CD14-positive monocyte (primary cell): ENCODE measurements around the gene CD37. TPM values are rescaled to one million over a fixed set of nuclear protein-coding genes. Genes with fewer than 3 reads are reported as not detected.

ENCODE experiments used
- DNase-seq, 3 donors: peaks; one replicate each; pipeline ENCODE4 v3.0.0-alpha.2; 2011 to 2022
- H2AFZ ChIP-seq: 2 replicates; pipeline ENCODE4 v1.6.0; 2012; ENCODE audit warnings: mild to moderate bottlenecking, low read depth, low read length, inconsistent platforms; ENCODE audit not compliant: insufficient read depth, poor library complexity, severe bottlenecking
- H3K27ac ChIP-seq, 2 donors: 1 replicate in 1 of 2; 2 replicates in 1 of 2; pipeline ENCODE4 v1.5.1; 2012 to 2013; ENCODE audit warnings: low read length in 2 of 2, control low read depth in 1 of 2, inconsistent platforms in 1 of 2, low read depth in 1 of 2, mild to moderate bottlenecking in 1 of 2
- H3K27me3 ChIP-seq, 2 donors: one replicate each; pipeline versions ENCODE4 v1.6.0 to v1.6.1; 2011 to 2013; ENCODE audit warnings: low read length in 2 of 2; ENCODE audit not compliant: control insufficient read depth in 2 of 2, insufficient read depth in 2 of 2
- H3K36me3 ChIP-seq, 2 donors: replicated peaks in 1 of 2; 1 replicate in 1 of 2; 2 replicates in 1 of 2; pipeline versions ENCODE4 v1.5.1 to v1.6.1; 2012 to 2013; ENCODE audit warnings: low read length in 2 of 2, control low read depth in 1 of 2, inconsistent platforms in 1 of 2, mild to moderate bottlenecking in 1 of 2; ENCODE audit not compliant: insufficient read depth in 2 of 2, control insufficient read depth in 1 of 2
- H3K4me1 ChIP-seq, 2 donors: 1 replicate in 1 of 2; 2 replicates in 1 of 2; pipeline versions ENCODE4 v1.5.1 to v1.6.1; 2012 to 2013; ENCODE audit warnings: low read length in 2 of 2, control low read depth in 1 of 2, inconsistent platforms in 1 of 2, mild to moderate bottlenecking in 1 of 2, moderate library complexity in 1 of 2; ENCODE audit not compliant: insufficient read depth in 2 of 2, control insufficient read depth in 1 of 2
- H3K4me2 ChIP-seq: replicated peaks from 2 replicates; pipeline ENCODE3; 2012; ENCODE audit warnings: low read length, moderate library complexity, mild to moderate bottlenecking; ENCODE audit not compliant: poor library complexity, severe bottlenecking; ENCODE audit errors: extremely low read depth
- H3K4me3 ChIP-seq, 3 experiments: fragments of 200-600 bp in 1 of 3; sonication (generic) in 1 of 3; replicated peaks in 1 of 3; 1 replicate in 2 of 3; 2 replicates in 1 of 3; pipeline ENCODE4 v1.5.1; 2011 to 2013; ENCODE audit warnings: low read length in 3 of 3, mild to moderate bottlenecking in 3 of 3, control low read depth in 2 of 3, low read depth in 2 of 3, inconsistent platforms in 1 of 3, moderate library complexity in 1 of 3
- H3K79me2 ChIP-seq: 2 replicates; pipeline ENCODE4 v1.6.0; 2012; ENCODE audit warnings: mild to moderate bottlenecking, control low read depth, inconsistent platforms, low read length, moderate library complexity; ENCODE audit not compliant: insufficient read depth
- H3K9ac ChIP-seq: 2 replicates; pipeline ENCODE4 v1.6.0; 2017; ENCODE audit warnings: low read length, mild to moderate bottlenecking; ENCODE audit not compliant: insufficient read depth, poor library complexity, severe bottlenecking
- H3K9me3 ChIP-seq, 2 donors: replicated peaks in 1 of 2; 1 replicate in 1 of 2; 2 replicates in 1 of 2; pipeline versions ENCODE4 v1.5.1 to v1.6.1; 2012 to 2013; ENCODE audit warnings: low read length in 2 of 2, control low read depth in 1 of 2; ENCODE audit not compliant: control insufficient read depth in 1 of 2, insufficient read depth in 1 of 2
- H4K20me1 ChIP-seq: 2 replicates; pipeline ENCODE4 v1.6.0; 2012; ENCODE audit warnings: mild to moderate bottlenecking, low read length, control low read depth, moderate library complexity; ENCODE audit not compliant: insufficient read depth
- H3K27ac Mint-ChIP-seq, 7 donors: one replicate each; pipeline ENCODE4 v1.8.0; 2020; ENCODE audit warnings: mild to moderate bottlenecking in 7 of 7, mixed read lengths in 7 of 7, moderate library complexity in 6 of 7, inconsistent platforms in 2 of 7
- H3K27me3 Mint-ChIP-seq, 3 donors: one replicate each; pipeline ENCODE4 v1.8.0; 2021 to 2022; ENCODE audit warnings: low read depth in 3 of 3, mild to moderate bottlenecking in 3 of 3, mixed read lengths in 3 of 3, moderate library complexity in 3 of 3, inconsistent platforms in 1 of 3
- H3K36me3 Mint-ChIP-seq, 2 donors: one replicate each; pipeline ENCODE4 v1.8.0; 2020; ENCODE audit warnings: mixed read lengths in 2 of 2, inconsistent platforms in 1 of 2, mild to moderate bottlenecking in 1 of 2
- H3K4me1 Mint-ChIP-seq: one replicate; pipeline ENCODE4 v1.8.0; 2020; ENCODE audit warnings: mild to moderate bottlenecking, mixed read lengths
- H3K4me3 Mint-ChIP-seq, 2 donors: one replicate each; pipeline ENCODE4 v1.8.0; 2020; ENCODE audit warnings: mild to moderate bottlenecking in 2 of 2, mixed read lengths in 2 of 2, moderate library complexity in 1 of 2
- H3K9me3 Mint-ChIP-seq, 7 donors: one replicate each; pipeline ENCODE4 v1.8.0; 2020 to 2022; ENCODE audit warnings: mixed read lengths in 7 of 7, mild to moderate bottlenecking in 6 of 7, moderate library complexity in 6 of 7, inconsistent platforms in 2 of 7
- WGBS: methylation state at CpG from one replicate; pipeline ENCODE4 v1.1.5; 2013; ENCODE audit warnings: missing lambda C conversion rate; ENCODE audit not compliant: insufficient coverage; 5-methylcytosine and 5-hydroxymethylcytosine counted together
- intact Hi-C, 2 donors: fragments of 100-400 bp; cut with micrococcal nuclease; formaldehyde crosslinking; loops; one replicate each; pipeline versions ENCODE4 v1.15.0 to v1.15.1; 2023
- polyA plus RNA-seq, 3 donors: library from polyadenylated mRNA; depleted of rRNA in 1 of 3; unstranded in 2 of 3; stranded (reverse) in 1 of 3; fragments of 300-500 nt in 2 of 3; fragments of >200 nt in 1 of 3; fragmentation: Illumina TruSeq in 2 of 3; gene quantifications; 1 replicate in 2 of 3; 2 replicates in 1 of 3; pipeline ENCODE4 v1.2.3, GENCODE V29; 2012 to 2021
- TF ChIP-seq, protein P1 (sequence below): fragments of 200-600 bp; IDR thresholded peaks from one replicate; pipeline ENCODE4 v1.8.0; 2022; ENCODE audit warnings: antibody characterized with exemption, mild to moderate bottlenecking

CD37 gene
- polyA plus RNA-seq, 3 donors, result 147 to 380 (median 194) TPM

GRCh38 chr19:49342291-49342721, 7.1 kb downstream of the CD37 start:
- Histone ChIP-seq H4K20me1 (peaks cover 33% of the 10 kb centered on the region), H3K79me2 (peaks cover 8% of the 10 kb centered on the region), H3K4me1 (peaks cover 2 to 22% of the 10 kb centered on the region in 2 donors), H3K36me3 (peaks cover 19 to 34% of the 10 kb centered on the region in 2 donors), H3K27ac (no peak overlapping the region), H3K4me2 (no peak overlapping the region), H3K4me3 (no peak overlapping the region), H3K27me3 (no peaks in the 10 kb centered on the region), H2AFZ (no peak overlapping the region), H3K9ac (no peak overlapping the region), H3K9me3 (no peaks in the 10 kb centered on the region)
- Mint-ChIP-seq H3K4me3 (no peak overlapping the region), H3K27ac (peak overlapping the region in 3 of 7 donors; percentile 5 to 71 (median 65)), H3K9me3 (peaks cover 0 to 6% (median 0%) of the 10 kb centered on the region in 7 donors), H3K4me1 (peaks cover 21% of the 10 kb centered on the region), H3K27me3 (peaks cover 0 to 3% (median 0%) of the 10 kb centered on the region in 3 donors), H3K36me3 (peaks cover 22 to 34% of the 10 kb centered on the region in 2 donors)
- intact Hi-C loops, result no loop called here
- WGBS, result 93% methylated on average over 8 of the region's 11 CpGs
- no peak for DNase-seq
- TF ChIP-seq, protein P1, sequence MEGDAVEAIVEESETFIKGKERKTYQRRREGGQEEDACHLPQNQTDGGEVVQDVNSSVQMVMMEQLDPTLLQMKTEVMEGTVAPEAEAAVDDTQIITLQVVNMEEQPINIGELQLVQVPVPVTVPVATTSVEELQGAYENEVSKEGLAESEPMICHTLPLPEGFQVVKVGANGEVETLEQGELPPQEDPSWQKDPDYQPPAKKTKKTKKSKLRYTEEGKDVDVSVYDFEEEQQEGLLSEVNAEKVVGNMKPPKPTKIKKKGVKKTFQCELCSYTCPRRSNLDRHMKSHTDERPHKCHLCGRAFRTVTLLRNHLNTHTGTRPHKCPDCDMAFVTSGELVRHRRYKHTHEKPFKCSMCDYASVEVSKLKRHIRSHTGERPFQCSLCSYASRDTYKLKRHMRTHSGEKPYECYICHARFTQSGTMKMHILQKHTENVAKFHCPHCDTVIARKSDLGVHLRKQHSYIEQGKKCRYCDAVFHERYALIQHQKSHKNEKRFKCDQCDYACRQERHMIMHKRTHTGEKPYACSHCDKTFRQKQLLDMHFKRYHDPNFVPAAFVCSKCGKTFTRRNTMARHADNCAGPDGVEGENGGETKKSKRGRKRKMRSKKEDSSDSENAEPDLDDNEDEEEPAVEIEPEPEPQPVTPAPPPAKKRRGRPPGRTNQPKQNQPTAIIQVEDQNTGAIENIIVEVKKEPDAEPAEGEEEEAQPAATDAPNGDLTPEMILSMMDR, result no peak

DNA sequence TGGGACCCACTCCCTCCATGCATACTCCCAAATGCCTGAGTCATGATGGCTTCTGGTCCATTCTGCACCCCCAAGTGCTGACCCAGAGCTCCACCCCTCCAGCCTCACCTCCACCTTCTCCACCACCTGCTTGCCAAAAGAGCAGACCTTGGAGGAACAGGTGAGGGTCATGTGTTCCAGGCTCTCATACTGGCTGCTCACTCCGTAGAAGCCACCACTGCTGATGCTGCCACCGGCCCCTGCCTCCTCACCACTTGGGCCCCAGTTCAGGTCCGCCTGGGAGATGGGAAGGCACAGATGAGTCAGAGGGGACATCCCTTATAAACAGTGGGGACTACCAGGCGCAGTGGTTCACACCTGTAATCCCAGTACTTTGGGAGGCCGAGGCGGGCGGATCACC, 7.9 kb downstream of the CD37 start:
- Histone ChIP-seq H4K20me1 (peaks cover 24% of the 10 kb centered on the region), H3K36me3 (peaks cover 16 to 26% of the 10 kb centered on the region in 2 donors), H3K27me3 (no peaks in the 10 kb centered on the region), H3K4me3 (no peak overlapping the region), H3K4me2 (no peak overlapping the region), H2AFZ (no peak overlapping the region), H3K9ac (no peak overlapping the region), H3K27ac (no peak overlapping the region), H3K79me2 (peaks cover under 1% of the 10 kb centered on the region), H3K9me3 (no peaks in the 10 kb centered on the region), H3K4me1 (peaks cover 0 to 16% of the 10 kb centered on the region in 2 donors)
- Mint-ChIP-seq H3K36me3 (peaks cover 16 to 26% of the 10 kb centered on the region in 2 donors), H3K27me3 (peaks cover 0 to 3% (median 0%) of the 10 kb centered on the region in 3 donors), H3K9me3 (peaks cover 0 to 8% (median 0%) of the 10 kb centered on the region in 7 donors), H3K27ac (no peak overlapping the region), H3K4me1 (peaks cover 16% of the 10 kb centered on the region), H3K4me3 (no peak overlapping the region)
- WGBS, result 97% methylated on average over 4 of the region's 7 CpGs
- intact Hi-C loops, result no loop called here
- DNase-seq, result no peak
- TF ChIP-seq, protein P1, result no peak
